OCI-LY1 (cell line): Measurements from ENCODE around the gene ST7.

Source experiments
- CTCF ChIP-seq: fragments of 200-600 bp; sonication (generic), shearing (Covaris generic); IDR thresholded peaks from 2 replicates; pipeline ENCODE4 v1.5.1; 2017; ENCODE audit warnings: mild to moderate bottlenecking, antibody characterized with exemption, low read length, moderate library complexity, mixed read lengths
- EZH2 ChIP-seq: fragments of 200-600 bp; sonication (generic), shearing (Covaris generic); IDR thresholded peaks from 2 replicates; pipeline ENCODE4 v1.8.0; 2017; ENCODE audit warnings: borderline replicate concordance, mixed run types, mild to moderate bottlenecking, antibody characterized with exemption, low read length, moderate library complexity, mixed read lengths

- TF ChIP-seq EZH2 (no peak), CTCF (no peak)
These were observed 184.6 kb downstream of the ST7 start for GRCh38 chr7:117137868-117138267.
